Measurements from ENCODE around the gene TBCEL.

DNA sequence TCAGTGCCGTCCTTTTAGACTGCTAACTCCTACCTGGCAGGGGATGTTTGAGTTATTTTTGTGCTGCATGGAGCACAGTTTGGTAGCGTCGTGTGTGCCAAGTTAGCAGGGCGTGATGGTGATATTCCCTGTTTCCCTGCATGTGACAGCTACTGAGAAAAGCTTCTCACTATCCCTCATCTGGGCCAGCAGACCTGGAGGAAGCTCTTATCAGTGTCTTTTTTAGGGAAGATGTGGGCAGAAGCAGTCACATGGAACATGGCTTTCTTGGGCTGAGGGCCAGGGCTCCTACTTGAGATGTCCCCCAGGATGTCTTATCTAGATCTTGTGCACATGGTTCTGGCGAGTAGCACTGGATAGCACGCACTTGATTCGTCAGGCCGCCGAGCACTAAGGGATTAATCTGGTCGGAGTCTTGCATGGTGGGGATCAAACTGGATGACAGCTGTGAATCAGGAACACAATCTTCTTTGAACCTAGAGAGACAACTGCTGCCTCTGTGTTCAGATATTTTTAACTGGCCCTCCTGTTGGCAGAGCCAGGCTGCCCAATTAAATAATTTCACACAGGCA, 110.9 kb downstream of the TBCEL start:
- TF ChIP-seq CTCF (IDR thresholded peaks at IDR 0.05) (no peak), POLR2A (IDR thresholded peaks at IDR 0.05) (no peak)

All from Peyer's patch (tissue), 4 donors.